HepG2 (cell line): ENCODE results near the gene MPHOSPH8.

Experiments used
- KLF16 ChIP-seq, 2 experiments: sonication (generic) in 1 of 2; formaldehyde crosslinking in 1 of 2; IDR thresholded peaks; 2 replicates each; pipeline versions ENCODE4 v1.6.1 to v1.8.0; 2016 to 2023; ENCODE audit warnings: missing genetic modification reagents in 2 of 2, missing compliant biosample characterization in 1 of 2
- POLR2AphosphoS5 ChIP-seq: IDR thresholded peaks from 2 replicates; pipeline ENCODE4 v1.6.1; 2012; ENCODE audit warnings: low read depth, low read length
- SIN3A ChIP-seq: IDR thresholded peaks from 2 replicates; pipeline ENCODE4 v1.6.1; 2011; ENCODE audit warnings: low read depth, mild to moderate bottlenecking, control low read depth, low read length, borderline replicate concordance
- ZBTB10 ChIP-seq: sonication (generic); formaldehyde crosslinking; IDR thresholded peaks from 2 replicates; pipeline ENCODE4 v1.4.0; 2020; ENCODE audit warnings: missing genetic modification reagents, borderline replicate concordance
- ZNF563 ChIP-seq: sonication (generic); formaldehyde crosslinking; IDR thresholded peaks from 2 replicates; pipeline ENCODE4 v1.8.0; 2022; ENCODE audit warnings: mild to moderate bottlenecking, moderate library complexity, missing genetic modification reagents

GRCh38 chr13:19674898-19675297 lies 41.4 kb downstream of the MPHOSPH8 start:
- TF ChIP-seq POLR2AphosphoS5 (no peak), KLF16 (CRISPR knock-in tag; IDR thresholded peaks at IDR 0.05) (no peak), ZNF563 (CRISPR knock-in tag) (no peak), ZBTB10 (CRISPR knock-in tag) (no peak), SIN3A (no peak)
